Kidney capillary endothelial cell (primary cell): Measurements from ENCODE around the gene TSPAN32.

Experiments
- DNase-seq: peaks from one replicate; pipeline ENCODE4 v3.0.0-alpha.2; 2018; ENCODE audit warnings: low spot score

Gene TSPAN32

DNA sequence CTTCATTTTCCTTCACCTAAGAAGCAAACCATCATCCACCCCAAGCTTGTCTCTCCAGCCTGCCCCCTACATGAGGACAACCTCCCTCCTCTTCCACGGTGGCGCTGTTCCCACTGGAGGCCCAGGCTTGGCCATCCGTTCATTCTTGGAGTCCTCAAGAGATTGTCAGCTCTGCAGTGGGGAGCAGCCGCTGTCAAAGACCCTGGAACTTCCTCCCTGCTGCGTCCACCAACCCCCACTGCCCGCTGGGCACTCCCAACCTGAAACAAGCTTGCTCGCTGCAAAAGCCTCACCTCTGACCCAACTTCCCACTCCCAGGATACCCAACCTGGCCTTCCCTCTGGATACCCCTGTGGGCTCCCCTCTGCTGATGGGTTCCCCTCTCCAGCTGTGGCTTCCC is 64.9 kb downstream of the TSPAN32 start:
- no peak for DNase-seq

DNA sequence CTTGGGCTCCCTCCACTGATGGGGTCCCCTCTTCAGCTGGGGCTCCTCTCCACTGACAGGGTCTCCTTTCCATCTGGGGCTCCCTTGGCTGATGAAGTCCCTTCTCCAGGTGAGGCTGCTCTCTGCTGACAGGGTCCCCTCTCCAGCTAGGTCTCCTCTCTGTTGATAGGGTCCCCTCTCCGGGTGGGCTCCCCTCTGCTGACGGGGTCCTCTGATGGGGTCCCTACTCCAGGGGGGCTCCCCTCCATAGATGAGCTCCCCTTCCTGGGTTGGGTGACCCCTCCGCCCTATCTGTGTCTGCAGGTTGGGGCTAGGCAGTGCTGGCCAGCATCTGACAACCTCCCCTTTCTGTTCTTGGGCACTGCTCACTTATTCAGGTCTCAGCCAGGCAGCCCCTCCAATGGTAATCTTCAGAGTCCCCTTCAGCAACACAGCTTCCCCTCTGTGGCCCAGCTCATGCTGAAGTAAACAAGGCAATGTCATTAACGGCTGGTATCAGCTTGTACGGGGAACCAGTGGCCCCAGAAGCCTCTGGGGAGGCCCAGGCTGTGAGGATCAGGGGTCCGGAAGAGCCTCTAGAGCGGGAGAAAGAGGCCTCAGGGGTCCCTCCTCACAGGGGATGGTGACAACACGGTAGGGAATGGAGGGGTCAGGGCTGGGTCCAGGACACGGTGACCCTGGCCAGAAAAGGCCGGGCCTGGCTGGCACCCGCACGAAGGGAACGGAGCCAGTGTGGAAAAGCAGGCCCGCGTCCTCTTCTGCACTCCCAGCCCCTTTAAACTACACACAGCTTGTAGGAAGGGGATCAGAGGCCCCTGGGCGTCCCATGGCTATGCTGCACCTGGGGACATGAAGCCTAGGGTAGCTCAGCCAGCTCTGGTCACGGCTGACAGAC is 65.7 kb downstream of the TSPAN32 start:
- no peak for DNase-seq
